ENCODE results near the gene EEA1. TPM values are rescaled to one million over a fixed set of nuclear protein-coding genes. Genes with fewer than 3 reads are reported as not detected.
A peak's percentile ranks its signal among the peaks of the same experiment; 100 is the strongest.

The EEA1 gene
- total and polyA plus RNA-seq, 2 of the 8 experiments (the other 6 are each of a cell fraction or from before 2014, with no cell fraction given): 1.0 to 18.8 TPM

DNA sequence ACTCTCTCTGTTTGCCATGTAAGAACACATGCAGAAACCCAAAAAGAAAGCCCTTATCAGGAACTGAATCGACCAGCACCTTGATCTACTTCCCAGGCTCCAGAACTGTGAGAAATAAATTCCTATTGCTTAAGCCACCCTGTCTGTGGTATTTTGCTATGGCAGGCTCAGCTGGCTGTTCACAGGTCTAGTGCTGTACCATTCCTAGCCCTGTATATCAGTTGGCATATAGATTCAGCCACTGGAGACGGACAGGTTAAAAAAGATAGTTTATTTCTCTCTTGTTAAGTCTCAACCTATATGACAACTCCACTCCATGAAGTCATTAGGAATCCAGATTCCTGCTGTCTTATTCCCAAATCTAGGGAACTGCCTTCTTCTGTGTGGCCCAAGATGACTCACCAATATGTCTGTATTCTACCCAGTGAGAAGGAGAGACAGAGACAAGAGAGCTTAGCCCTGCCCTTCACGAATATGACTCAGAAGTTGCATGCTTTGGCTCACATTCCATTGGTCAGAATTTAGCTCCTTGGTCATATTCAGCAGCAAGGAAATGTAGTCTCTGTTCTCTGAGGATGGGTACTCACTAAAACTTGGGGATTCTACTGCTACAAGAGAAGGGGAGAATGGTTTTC is 169.3 kb downstream of the EEA1 start:
- H2BK20ac ChIP-seq (ENCODE audit: low read length): no peak overlapping the region
- no peak overlapping the region for H3K27ac ChIP-seq (ENCODE audit: low read depth, low read length)
- no peaks in the 10 kb centered on the region for H3K23me2 ChIP-seq (ENCODE audit: low read depth, low read length)
- no peak overlapping the region for H4K8ac ChIP-seq (ENCODE audit: extremely low read depth, insufficient read depth, low read length)
- CTCF ChIA-PET (ENCODE audit: partially characterized antibody): interaction anchor here (0.7 to 0.8 kb wide), 2 partner anchors 9 to 227 kb away, joined by 3 read pairs; no protein-coding TSS in a partner anchor
- DNase-seq (ENCODE audit: low read depth in 1 of 2, low spot score in 2 of 2): no peak
- H2BK12ac ChIP-seq (ENCODE audit: low read depth, low read length): no peak overlapping the region
- H2BK5ac ChIP-seq (ENCODE audit: low read depth, low read length): no peak overlapping the region
- no peak overlapping the region for H4K5ac ChIP-seq (ENCODE audit: insufficient read length, low read depth, low read length)
- H3K9ac ChIP-seq (replicated peaks in 1 of 4; ENCODE audit: extremely low read depth in 1 of 4, low read depth in 3 of 4, low read length in 3 of 4): no peak overlapping the region
- no peak overlapping the region for H2BK120ac ChIP-seq (replicated peaks; ENCODE audit: low read depth, low read length)
- H3K18ac ChIP-seq (ENCODE audit: extremely low read depth, low read length): no peak overlapping the region
- no peak overlapping the region for H3K56ac ChIP-seq (replicated peaks; ENCODE audit: insufficient read length, low read depth, low read length)
- no peaks in the 10 kb centered on the region for H3K9me3 ChIP-seq (ENCODE audit: insufficient read depth in 2 of 2, low read depth in 1 of 2, low read length in 1 of 2)
- H2AK5ac ChIP-seq (ENCODE audit: low read depth, low read length): no peak overlapping the region
- H3K4me3 ChIP-seq (ENCODE audit: extremely low read depth in 1 of 4, insufficient read depth in 2 of 4, low read depth in 3 of 4, low read length in 4 of 4): no peak overlapping the region
- H3K4me1 ChIP-seq (replicated peaks in 1 of 4; ENCODE audit: control insufficient read depth in 3 of 4, insufficient read depth in 4 of 4, low read length in 3 of 4): peaks cover 0 to 2% (median under 1%) of the 10 kb centered on the region in 4 experiments; a peak in 1 of 7 replicates
- no peaks in the 10 kb centered on the region for H3K27me3 ChIP-seq (replicated peaks in 1 of 4; ENCODE audit: control insufficient read depth in 3 of 4, extremely low read depth in 1 of 4, insufficient read depth in 3 of 4, low read length in 3 of 4)
- no peak overlapping the region for H3K14ac ChIP-seq (ENCODE audit: insufficient read length)
- no peak overlapping the region for H3K23ac ChIP-seq (ENCODE audit: insufficient read length)
- no peaks in the 10 kb centered on the region for H3K36me3 ChIP-seq (ENCODE audit: control insufficient read depth in 2 of 4, insufficient read depth in 4 of 4, low read length in 3 of 4)
- no peak overlapping the region for H3K4me2 ChIP-seq (ENCODE audit: insufficient read depth in 1 of 2, low read depth in 2 of 2, low read length in 2 of 2)
- H3K79me1 ChIP-seq (ENCODE audit: low read depth, low read length): no peaks in the 10 kb centered on the region
- WGBS, 2 experiments (ENCODE audit: extremely low coverage in 1 of 2, insufficient coverage in 1 of 2, insufficient read length in 1 of 2, insufficient replicate concordance in 2 of 2, low coverage in 1 of 2, low lambda C conversion rate in 2 of 2, missing lambda C conversion rate in 1 of 2): 94% methylated on average over 3 of the region's 3 CpGs; no CpG with 5 or more reads in 1 of the 2 experiments
- TF ChIP-seq BRCA1 (IDR thresholded peaks at IDR 0.05; ENCODE audit: low read depth, low read length) (no peak), MAX (IDR thresholded peaks at IDR 0.05) (no peak), KDM1A (IDR thresholded peaks at IDR 0.05; ENCODE audit: borderline replicate concordance, low read length) (no peak), SIX5 (IDR thresholded peaks at IDR 0.05; ENCODE audit: low read depth, low read length) (no peak), BACH1 (IDR thresholded peaks at IDR 0.05; ENCODE audit: low read length) (no peak), CTBP2 (IDR thresholded peaks at IDR 0.05; ENCODE audit: borderline replicate concordance, insufficient read depth, insufficient read length, low read length) (no peak), SP2 (IDR thresholded peaks at IDR 0.05; ENCODE audit: low read length) (no peak), YY1 (IDR thresholded peaks at IDR 0.05; ENCODE audit: low read depth, low read length) (no peak), POLR2AphosphoS5 (IDR thresholded peaks at IDR 0.05; ENCODE audit: low read depth, low read length) (no peak)
- H4K91ac ChIP-seq (replicated peaks; ENCODE audit: insufficient read length, low read length): no peak overlapping the region
- H4K20me1 ChIP-seq (replicated peaks in 1 of 2; ENCODE audit: control insufficient read depth in 1 of 2, insufficient read depth in 2 of 2, low read length in 2 of 2): no peaks in the 10 kb centered on the region
- FAIRE-seq: no peak
- H3K79me2 ChIP-seq (ENCODE audit: control insufficient read depth in 1 of 2, insufficient read depth in 2 of 2, low read length in 2 of 2): no peaks in the 10 kb centered on the region
- 0 out of 2 replicates have a peak overlapping the region, but pooled peaks have one; percentile 53 for H2BK15ac ChIP-seq (ENCODE audit: low read length)
- H3K4ac ChIP-seq (replicated peaks; ENCODE audit: insufficient read length, low read depth, low read length): no peak overlapping the region
- POLR2A ChIA-PET (ENCODE audit: partially characterized antibody): no interaction called here
- H2AFZ ChIP-seq (ENCODE audit: low read length): no peak overlapping the region

All from H1 (cell line).